ENCODE data around the gene SPTLC2.

SPTLC2 gene

GRCh38 chr14:77482422-77482821 is 134.0 kb downstream of the SPTLC2 start:
- Histone ChIP-seq H3K4me1 (ENCODE audit: insufficient read depth, low read length) (no peaks in the 10 kb centered on the region), H3K36me3 (ENCODE audit: insufficient read depth, low read length) (no peaks in the 10 kb centered on the region), H3K9me3 (ENCODE audit: insufficient read depth, low read depth, low read length) (no peaks in the 10 kb centered on the region), H3K27me3 (ENCODE audit: insufficient read depth, low read length) (no peaks in the 10 kb centered on the region), H3K9ac (ENCODE audit: low read depth, low read length) (no peak overlapping the region), H3K27ac (ENCODE audit: low read depth, low read length) (no peak overlapping the region), H3K4me3 (ENCODE audit: low read length) (no peak overlapping the region)
- 90% methylated on average over 8 of the region's 8 CpGs for WGBS

DNA sequence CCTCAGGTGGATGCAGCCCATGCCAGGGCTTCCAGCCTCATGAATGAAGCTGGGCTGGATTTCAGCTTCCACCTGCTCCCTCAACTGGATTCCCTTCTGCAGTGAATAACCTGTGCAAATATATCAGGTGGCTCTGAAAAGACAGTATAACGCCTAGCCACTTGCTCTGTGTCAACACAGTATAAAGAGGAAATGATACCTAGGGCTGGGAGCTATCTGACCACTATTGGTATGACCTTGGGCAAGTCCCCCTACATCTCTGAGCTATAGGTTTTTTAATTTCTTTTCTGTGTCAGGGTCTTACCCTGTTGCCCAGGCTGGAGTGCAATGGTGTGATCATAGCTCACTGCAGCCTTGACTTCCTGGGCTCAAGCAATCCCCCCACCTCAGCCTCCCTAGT is 137.6 kb downstream of the SPTLC2 start:
- no peak overlapping the region for H3K9ac ChIP-seq (ENCODE audit: low read depth, low read length)
- H3K27ac ChIP-seq (ENCODE audit: low read depth, low read length), result no peak overlapping the region
- WGBS, result 88% methylated on average over 1 of the region's 1 CpG
- H3K27me3 ChIP-seq (ENCODE audit: insufficient read depth, low read length), result no peaks in the 10 kb centered on the region
- H3K9me3 ChIP-seq (ENCODE audit: insufficient read depth, low read depth, low read length), result no peaks in the 10 kb centered on the region
- H3K4me3 ChIP-seq (ENCODE audit: low read length), result no peak overlapping the region
- no peaks in the 10 kb centered on the region for H3K36me3 ChIP-seq (ENCODE audit: insufficient read depth, low read length)
- no peaks in the 10 kb centered on the region for H3K4me1 ChIP-seq (ENCODE audit: insufficient read depth, low read length)

- H3K9me3 ChIP-seq (ENCODE audit: insufficient read depth, low read depth, low read length), result no peaks in the 10 kb centered on the region
- H3K9ac ChIP-seq (ENCODE audit: low read depth, low read length), result no peak overlapping the region
- peaks cover under 1% of the 10 kb centered on the region; the same call in 1 of the 2 replicates for H3K4me1 ChIP-seq (ENCODE audit: insufficient read depth, low read length)
- no peak overlapping the region for H3K27ac ChIP-seq (ENCODE audit: low read depth, low read length)
- H3K36me3 ChIP-seq (ENCODE audit: insufficient read depth, low read length), result no peaks in the 10 kb centered on the region
- no peaks in the 10 kb centered on the region for H3K27me3 ChIP-seq (ENCODE audit: insufficient read depth, low read length)
- WGBS, result 93% methylated on average over 5 of the region's 5 CpGs
- no peak overlapping the region for H3K4me3 ChIP-seq (ENCODE audit: low read length)
Observed at GRCh38 chr14:77478029-77478428, 138.4 kb downstream of the SPTLC2 start.

- Histone ChIP-seq H3K4me1 (ENCODE audit: insufficient read depth, low read length) (peaks cover 9% of the 10 kb centered on the region; the same call in 1 of the 2 replicates), H3K4me3 (ENCODE audit: low read length) (no peak overlapping the region), H3K27ac (ENCODE audit: low read depth, low read length) (no peak overlapping the region), H3K36me3 (ENCODE audit: insufficient read depth, low read length) (no peaks in the 10 kb centered on the region), H3K27me3 (ENCODE audit: insufficient read depth, low read length) (no peaks in the 10 kb centered on the region), H3K9ac (ENCODE audit: low read depth, low read length) (no peak overlapping the region), H3K9me3 (ENCODE audit: insufficient read depth, low read depth, low read length) (no peaks in the 10 kb centered on the region)
- 92% methylated on average over 35 of the region's 35 CpGs for WGBS
Observed at GRCh38 chr14:77475432-77476115, 140.9 kb downstream of the SPTLC2 start.

DNA sequence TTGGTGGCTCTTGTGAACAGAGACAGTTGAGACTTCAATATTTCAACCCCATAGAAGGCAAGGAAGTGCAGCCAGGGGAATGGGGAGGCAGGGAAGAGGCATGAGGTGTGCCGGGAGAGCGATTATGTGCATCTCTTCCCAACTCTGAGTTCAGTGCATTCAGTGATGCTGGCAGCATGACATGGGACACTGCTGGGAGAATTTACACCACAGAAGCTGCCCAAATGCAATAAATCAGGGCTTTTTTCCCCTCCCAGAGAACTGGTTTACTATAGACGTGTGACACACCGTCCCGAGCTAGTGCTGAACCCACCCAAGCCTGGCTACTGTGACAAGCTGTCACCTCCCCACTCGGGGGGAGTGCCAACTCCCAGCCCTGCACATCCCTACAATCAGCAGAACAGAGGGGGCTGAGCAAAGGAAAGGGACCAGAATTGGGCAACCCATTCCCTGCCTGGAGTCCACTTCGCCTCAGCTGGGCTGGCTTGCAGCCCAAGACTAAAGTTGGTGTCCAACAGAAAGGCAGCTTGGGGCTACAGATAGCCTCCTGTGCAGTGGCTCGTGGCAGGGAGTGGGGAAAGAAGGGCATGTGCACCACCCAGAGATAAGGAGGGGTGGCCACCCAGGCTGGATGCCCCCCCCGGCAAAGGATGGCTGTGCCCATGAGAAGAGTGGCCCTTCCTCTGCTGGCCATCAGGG is 141.8 kb downstream of the SPTLC2 start:
- 88% methylated on average over 9 of the region's 9 CpGs for whole genome bisulfite sequencing

GRCh38 chr14:77473921-77474320 is 142.5 kb downstream of the SPTLC2 start:
- H3K27me3 ChIP-seq (ENCODE audit: insufficient read depth, low read length), result no peaks in the 10 kb centered on the region
- no peak overlapping the region for H3K4me3 ChIP-seq (ENCODE audit: low read length)
- peaks cover 9% of the 10 kb centered on the region for H3K36me3 ChIP-seq (ENCODE audit: insufficient read depth, low read length)
- no peaks in the 10 kb centered on the region for H3K9me3 ChIP-seq (ENCODE audit: insufficient read depth, low read depth, low read length)
- H3K27ac ChIP-seq (ENCODE audit: low read depth, low read length), result no peak overlapping the region
- H3K4me1 ChIP-seq (ENCODE audit: insufficient read depth, low read length), result peaks cover 11% of the 10 kb centered on the region; the same call in 1 of the 2 replicates
- no peak overlapping the region for H3K9ac ChIP-seq (ENCODE audit: low read depth, low read length)
- 88% methylated on average over 5 of the region's 5 CpGs for WGBS

More for the DNA sequence above, 141.8 kb downstream of the SPTLC2 start:
- H3K4me1 ChIP-seq (ENCODE audit: insufficient read depth, low read length), result peaks cover 11% of the 10 kb centered on the region; the same call in 1 of the 2 replicates
- H3K36me3 ChIP-seq (ENCODE audit: insufficient read depth, low read length), result peaks cover 2% of the 10 kb centered on the region; the same call in 1 of the 2 replicates
- H3K9ac ChIP-seq (ENCODE audit: low read depth, low read length), result no peak overlapping the region; the same call in 1 of the 2 replicates
- H3K27ac ChIP-seq (ENCODE audit: low read depth, low read length), result no peak overlapping the region
- no peak overlapping the region for H3K4me3 ChIP-seq (ENCODE audit: low read length)
- no peaks in the 10 kb centered on the region for H3K9me3 ChIP-seq (ENCODE audit: insufficient read depth, low read depth, low read length)
- no peaks in the 10 kb centered on the region for H3K27me3 ChIP-seq (ENCODE audit: insufficient read depth, low read length)

- no peak overlapping the region; the same call in 1 of the 2 replicates for H3K9ac ChIP-seq (ENCODE audit: low read depth, low read length)
- peaks cover 44% of the 10 kb centered on the region for H3K36me3 ChIP-seq (ENCODE audit: insufficient read depth, low read length)
- H3K4me3 ChIP-seq (ENCODE audit: low read length), result no peak overlapping the region
- WGBS, result 80% methylated on average over 5 of the region's 5 CpGs
- no peak overlapping the region for H3K27ac ChIP-seq (ENCODE audit: low read depth, low read length)
- H3K27me3 ChIP-seq (ENCODE audit: insufficient read depth, low read length), result no peaks in the 10 kb centered on the region
- H3K9me3 ChIP-seq (ENCODE audit: insufficient read depth, low read depth, low read length), result no peaks in the 10 kb centered on the region
- peaks cover 11% of the 10 kb centered on the region; the same call in 1 of the 2 replicates for H3K4me1 ChIP-seq (ENCODE audit: insufficient read depth, low read length)
Observed at GRCh38 chr14:77470224-77470870, 146.1 kb downstream of the SPTLC2 start.

DNA sequence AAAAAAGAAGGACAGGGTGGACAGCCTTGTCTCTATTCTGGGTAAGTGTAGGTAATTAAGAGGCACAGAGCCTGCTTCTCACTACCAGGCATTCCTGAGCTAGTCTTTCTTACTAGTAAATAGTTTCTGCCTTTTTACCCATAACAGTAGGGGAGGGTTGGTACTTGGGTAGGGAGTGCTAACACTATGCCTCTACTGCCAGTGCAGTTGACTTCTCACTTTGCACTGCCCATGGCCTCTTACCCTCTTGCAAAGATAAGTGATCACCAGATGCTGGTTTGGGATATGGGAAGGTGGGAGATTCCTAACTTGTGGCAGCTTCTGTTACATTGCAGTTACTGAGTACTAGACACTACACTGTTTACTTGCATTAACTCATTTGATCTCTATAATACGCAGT is 146.9 kb downstream of the SPTLC2 start:
- Histone ChIP-seq H3K9me3 (ENCODE audit: insufficient read depth, low read depth, low read length) (no peaks in the 10 kb centered on the region), H3K36me3 (ENCODE audit: insufficient read depth, low read length) (peaks cover 52% of the 10 kb centered on the region), H3K27me3 (ENCODE audit: insufficient read depth, low read length) (no peaks in the 10 kb centered on the region), H3K4me1 (ENCODE audit: insufficient read depth, low read length) (peaks cover 11% of the 10 kb centered on the region; the same call in 1 of the 2 replicates), H3K4me3 (ENCODE audit: low read length) (no peak overlapping the region), H3K27ac (ENCODE audit: low read depth, low read length) (no peak overlapping the region), H3K9ac (ENCODE audit: low read depth, low read length) (no peak overlapping the region)
- 100% methylated on average over 1 of the region's 1 CpG for WGBS

DNA sequence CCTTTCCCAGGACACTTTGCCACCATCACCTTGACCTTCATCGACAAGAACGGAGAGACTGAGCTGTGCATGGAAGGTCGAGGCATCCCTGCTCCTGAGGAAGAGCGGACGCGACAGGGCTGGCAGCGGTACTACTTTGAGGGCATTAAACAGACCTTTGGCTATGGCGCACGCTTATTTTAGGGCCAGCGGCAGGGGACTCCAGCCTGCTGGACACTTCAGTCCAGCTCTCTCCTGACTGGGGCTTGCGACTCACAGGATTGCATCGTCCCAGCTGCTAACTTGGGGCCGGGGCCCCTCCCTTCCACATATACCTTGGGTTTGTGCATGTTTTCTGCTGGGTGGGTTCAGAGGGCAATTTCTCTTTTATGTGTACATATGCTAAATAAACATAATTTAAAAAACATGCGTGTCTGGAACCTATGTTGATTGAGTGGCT is 147.4 kb downstream of the SPTLC2 start:
- no peak overlapping the region for H3K4me3 ChIP-seq (ENCODE audit: low read length)
- WGBS, result 90% methylated on average over 14 of the region's 14 CpGs
- H3K4me1 ChIP-seq (ENCODE audit: insufficient read depth, low read length), result peaks cover 11% of the 10 kb centered on the region; the same call in 1 of the 2 replicates
- H3K27ac ChIP-seq (ENCODE audit: low read depth, low read length), result no peak overlapping the region
- peaks cover 57% of the 10 kb centered on the region for H3K36me3 ChIP-seq (ENCODE audit: insufficient read depth, low read length)
- no peak overlapping the region for H3K9ac ChIP-seq (ENCODE audit: low read depth, low read length)
- no peaks in the 10 kb centered on the region for H3K9me3 ChIP-seq (ENCODE audit: insufficient read depth, low read depth, low read length)
- no peaks in the 10 kb centered on the region for H3K27me3 ChIP-seq (ENCODE audit: insufficient read depth, low read length)

DNA sequence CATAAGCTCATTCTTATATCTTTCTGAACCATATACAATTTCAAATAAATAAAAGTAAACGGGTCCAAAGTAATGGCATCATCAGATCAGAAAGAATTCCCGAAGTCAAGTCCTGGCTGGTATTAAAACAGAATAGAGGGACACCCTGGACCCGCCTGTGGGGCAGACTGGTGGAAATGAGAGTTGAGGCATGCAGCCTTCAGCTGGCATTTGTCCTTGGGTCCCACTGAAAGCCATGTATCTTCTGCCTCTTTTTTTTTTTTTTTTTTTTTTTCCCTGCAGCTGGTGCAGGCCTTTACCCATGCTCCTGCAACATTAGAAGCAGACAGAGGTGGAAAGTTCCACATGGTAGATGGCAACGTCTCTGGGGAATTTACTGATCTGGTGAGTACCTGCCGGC is 148.6 kb downstream of the SPTLC2 start:
- H3K4me1 ChIP-seq (ENCODE audit: insufficient read depth, low read length), result peaks cover 9% of the 10 kb centered on the region; the same call in 1 of the 2 replicates
- H3K9ac ChIP-seq (ENCODE audit: low read depth, low read length), result no peak overlapping the region
- H3K27me3 ChIP-seq (ENCODE audit: insufficient read depth, low read length), result no peaks in the 10 kb centered on the region
- no peaks in the 10 kb centered on the region for H3K9me3 ChIP-seq (ENCODE audit: insufficient read depth, low read depth, low read length)
- H3K4me3 ChIP-seq (ENCODE audit: low read length), result no peak overlapping the region
- no peak overlapping the region for H3K27ac ChIP-seq (ENCODE audit: low read depth, low read length)
- WGBS, result 94% methylated on average over 5 of the region's 5 CpGs
- peaks cover 70% of the 10 kb centered on the region for H3K36me3 ChIP-seq (ENCODE audit: insufficient read depth, low read length)
